ENCODE measurements around the gene GH1. TPM values are rescaled to one million over a fixed set of nuclear protein-coding genes. Genes with fewer than 3 reads are reported as not detected.

The GH1 gene
- total and polyA plus RNA-seq, 2 donors (not counting 1 experiment from before 2014, with no cell fraction given) = 1.7 to 2.3 TPM

GRCh38 chr17:63911041-63911635 lies 7.5 kb downstream of the GH1 start, which contains the start of gene CSHL1:
CSHL1 (minus strand) TSS chr17:63911258; CDS start chr17:63911196, 62 bp downstream.
- Mint-ChIP-seq H3K4me1 (peaks cover 36% of the 10 kb centered on the region), H3K27ac (peak within 1 kb of the TSS; percentile 20), H3K4me3 (no peak within 1 kb of the TSS), H3K27me3 (peaks cover 8% of the 10 kb centered on the region), H3K9me3 (ENCODE audit: insufficient read depth) (no peaks in the 10 kb centered on the region)
- no peak within 1 kb of the TSS for H3K27ac ChIP-seq (ENCODE audit: low read length in 2 of 2)
- ATAC-seq (ENCODE audit: low read depth) (no peak), DNase-seq (no peak)
- intact Hi-C loops (cut with micrococcal nuclease) = loop anchor here (1.0 kb wide), 2 partner anchors 79 to 222 kb away; no protein-coding TSS in a partner anchor
- TF ChIP-seq CTCF (IDR thresholded peaks at IDR 0.05) (no peak), EZH2 (IDR thresholded peaks at IDR 0.05; ENCODE audit: borderline replicate concordance, insufficient read depth, low read depth, low read length, poor library complexity, severe bottlenecking) (no peak)
- peaks cover 21 to 34% of the 10 kb centered on the region in 2 donors for H3K4me1 ChIP-seq (ENCODE audit: control insufficient read depth in 2 of 2, insufficient read depth in 2 of 2, low read length in 2 of 2)
- no peaks in the 10 kb centered on the region for H3K9me3 ChIP-seq (ENCODE audit: control extremely low read depth in 1 of 3, control insufficient read depth in 2 of 3, insufficient read depth in 1 of 3, low read length in 2 of 3)
- ChIA-PET POLR2A (interaction anchor here (0.6 to 2.9 kb wide), 5 partner anchors 12 to 116 kb away, joined by 3 to 12 read pairs (median 6); partner anchors contain the start of gene ICAM2), CTCF (interaction anchor here (0.6 to 26.0 kb wide), 23 partner anchors 8 to 507 kb away, joined by 3 to 834 read pairs (median 8); partner anchors contain the start of genes CD79B, ERN1, GH1 and ICAM2)
- no peaks in the 10 kb centered on the region for H4K20me1 ChIP-seq (ENCODE audit: control insufficient read depth, insufficient read depth, low read length, poor library complexity, severe bottlenecking)
- H3K79me2 ChIP-seq (ENCODE audit: control insufficient read depth, insufficient read depth, low read length) = no peaks in the 10 kb centered on the region
- WGBS (ENCODE audit: insufficient coverage) = 81% methylated on average over 13 of the region's 15 CpGs
- H2AFZ ChIP-seq (ENCODE audit: insufficient read depth, low read depth, low read length, poor library complexity, severe bottlenecking) = no peak within 1 kb of the TSS
- H3K27me3 ChIP-seq (replicated peaks in 1 of 4; ENCODE audit: control extremely low read depth in 1 of 4, control insufficient read depth in 3 of 4, insufficient read depth in 4 of 4, low read length in 3 of 4) = peaks cover 0 to 5% (median 0%) of the 10 kb centered on the region in 4 experiments
- H3K4me3 ChIP-seq (ENCODE audit: control extremely low read depth in 1 of 5, extremely low read depth in 1 of 5, insufficient read depth in 1 of 5, low read depth in 2 of 5, low read length in 4 of 5) = no peak within 1 kb of the TSS
- H3K9ac ChIP-seq (ENCODE audit: low read length) = no peak within 1 kb of the TSS
- no peak within 1 kb of the TSS for H3K4me2 ChIP-seq (replicated peaks; ENCODE audit: low read depth, low read length, poor library complexity, severe bottlenecking)
- H3K36me3 ChIP-seq (replicated peaks in 1 of 2; ENCODE audit: control extremely low read depth in 1 of 2, control insufficient read depth in 1 of 2, extremely low read depth in 1 of 2, insufficient read depth in 2 of 2, low read length in 1 of 2) = no peaks in the 10 kb centered on the region

GRCh38 chr17:63910096-63910495 lies 8.5 kb downstream of the GH1 start:
- H3K27me3 ChIP-seq (replicated peaks in 1 of 4; ENCODE audit: control extremely low read depth in 1 of 4, control insufficient read depth in 3 of 4, insufficient read depth in 4 of 4, low read length in 3 of 4) = peaks cover 0 to 5% (median 0%) of the 10 kb centered on the region in 4 experiments
- no peaks in the 10 kb centered on the region for H3K36me3 ChIP-seq (replicated peaks in 1 of 2; ENCODE audit: control extremely low read depth in 1 of 2, control insufficient read depth in 1 of 2, extremely low read depth in 1 of 2, insufficient read depth in 2 of 2, low read length in 1 of 2)
- CTCF ChIA-PET = interaction anchor here (1.0 to 26.0 kb wide), 14 partner anchors 10 to 509 kb away, joined by 3 to 834 read pairs (median 18); partner anchors contain the start of genes CD79B, ERN1, GH1 and ICAM2
- POLR2A ChIA-PET = interaction anchor here (2.9 kb wide), 1 partner anchor 36 kb away, joined by 12 read pairs; no protein-coding TSS in a partner anchor
- no peak overlapping the region for H3K4me3 ChIP-seq (ENCODE audit: control extremely low read depth in 1 of 5, extremely low read depth in 1 of 5, insufficient read depth in 1 of 5, low read depth in 2 of 5, low read length in 4 of 5)
- Mint-ChIP-seq H3K4me1 (peaks cover 27% of the 10 kb centered on the region), H3K4me3 (no peak overlapping the region), H3K9me3 (ENCODE audit: insufficient read depth) (no peaks in the 10 kb centered on the region), H3K27me3 (peaks cover 8% of the 10 kb centered on the region), H3K27ac (no peak overlapping the region)
- H3K27ac ChIP-seq (ENCODE audit: low read length in 2 of 2) = no peak overlapping the region
- H3K4me2 ChIP-seq (replicated peaks; ENCODE audit: low read depth, low read length, poor library complexity, severe bottlenecking) = no peak overlapping the region
- no peak overlapping the region for H2AFZ ChIP-seq (ENCODE audit: insufficient read depth, low read depth, low read length, poor library complexity, severe bottlenecking)
- no peak for DNase-seq
- 92% methylated on average over 12 of the region's 14 CpGs for WGBS (ENCODE audit: insufficient coverage)
- no peak for ATAC-seq (ENCODE audit: low read depth)
- H3K4me1 ChIP-seq (ENCODE audit: control insufficient read depth in 2 of 2, insufficient read depth in 2 of 2, low read length in 2 of 2) = peaks cover 11 to 25% of the 10 kb centered on the region in 2 donors
- no peaks in the 10 kb centered on the region for H3K9me3 ChIP-seq (ENCODE audit: control extremely low read depth in 1 of 3, control insufficient read depth in 2 of 3, insufficient read depth in 1 of 3, low read length in 2 of 3)
- no peak overlapping the region for H3K9ac ChIP-seq (ENCODE audit: low read length)
- no peaks in the 10 kb centered on the region for H3K79me2 ChIP-seq (ENCODE audit: control insufficient read depth, insufficient read depth, low read length)
- no peaks in the 10 kb centered on the region for H4K20me1 ChIP-seq (ENCODE audit: control insufficient read depth, insufficient read depth, low read length, poor library complexity, severe bottlenecking)
- intact Hi-C loops (cut with micrococcal nuclease) = no loop called here
- TF ChIP-seq EZH2 (IDR thresholded peaks at IDR 0.05; ENCODE audit: borderline replicate concordance, insufficient read depth, low read depth, low read length, poor library complexity, severe bottlenecking) (no peak), CTCF (IDR thresholded peaks at IDR 0.05) (no peak)
